PFSK-1 (cell line): Measurements from ENCODE around the gene LRRC15.

Experiments used
- FOXP2 ChIP-seq: optimal IDR thresholded peaks from 2 replicates; pipeline ENCODE3; 2011; ENCODE audit warnings: borderline replicate concordance, control low read depth, inconsistent platforms; ENCODE audit not compliant: insufficient read depth; ENCODE audit errors: extremely low read length, extremely low read depth
- POLR2AphosphoS5 ChIP-seq: IDR thresholded peaks from 2 replicates; pipeline ENCODE4 v1.6.1; 2012; ENCODE audit warnings: low read depth, mild to moderate bottlenecking, control low read depth, low read length, moderate library complexity
- REST ChIP-seq, 2 experiments: IDR thresholded peaks; 2 replicates each; pipeline versions ENCODE4 v1.6.1 to v1.8.0; 2011 to 2012; ENCODE audit warnings: low read depth in 2 of 2, low read length in 2 of 2, control low read depth in 1 of 2, inconsistent platforms in 1 of 2, mild to moderate bottlenecking in 1 of 2, moderate library complexity in 1 of 2; ENCODE audit not compliant: insufficient read depth in 1 of 2
- SIN3A ChIP-seq: IDR thresholded peaks from 2 replicates; pipeline ENCODE4 v1.6.1; 2012; ENCODE audit warnings: mild to moderate bottlenecking, low read length, moderate library complexity, borderline replicate concordance; ENCODE audit not compliant: insufficient read depth
- TAF1 ChIP-seq: IDR thresholded peaks from 2 replicates; pipeline ENCODE4 v1.6.1; 2012; ENCODE audit warnings: low read length, control low read depth, borderline replicate concordance; ENCODE audit not compliant: insufficient read depth

LRRC15 gene

GRCh38 chr3:194375473-194376240 lies 6.1 kb upstream of the LRRC15 start:
- TF ChIP-seq SIN3A (no peak), REST (IDR thresholded peaks at IDR 0.05; ENCODE audit: insufficient read depth in 1 of 2, low read depth in 2 of 2, low read length in 2 of 2) (no peak), POLR2AphosphoS5 (no peak), FOXP2 (no peak), TAF1 (no peak)

- no peak for TF ChIP-seq FOXP2
- no peak for TF ChIP-seq REST (IDR thresholded peaks at IDR 0.05; ENCODE audit: insufficient read depth in 1 of 2, low read depth in 2 of 2, low read length in 2 of 2)
- no peak for TF ChIP-seq SIN3A
- TF ChIP-seq POLR2AphosphoS5: no peak
- no peak for TF ChIP-seq TAF1
These were observed 5.4 kb upstream of the LRRC15 start for GRCh38 chr3:194374935-194375334.

- TF ChIP-seq FOXP2 (no peak), TAF1 (no peak), POLR2AphosphoS5 (no peak), SIN3A (no peak), REST (IDR thresholded peaks at IDR 0.05; ENCODE audit: insufficient read depth in 1 of 2, low read depth in 2 of 2, low read length in 2 of 2) (no peak)
These were observed 4.4 kb upstream of the LRRC15 start for GRCh38 chr3:194373899-194374298.

- TF ChIP-seq POLR2AphosphoS5 (no peak), TAF1 (no peak), FOXP2 (no peak), SIN3A (no peak), REST (IDR thresholded peaks at IDR 0.05; ENCODE audit: insufficient read depth in 1 of 2, low read depth in 2 of 2, low read length in 2 of 2) (no peak)
These were observed 3.5 kb upstream of the LRRC15 start for GRCh38 chr3:194373028-194373427.

- no peak for TF ChIP-seq FOXP2
- TF ChIP-seq SIN3A: no peak
- TF ChIP-seq POLR2AphosphoS5: no peak
- no peak for TF ChIP-seq REST (IDR thresholded peaks at IDR 0.05; ENCODE audit: insufficient read depth in 1 of 2, low read depth in 2 of 2, low read length in 2 of 2)
- no peak for TF ChIP-seq TAF1
These were observed 1.2 kb upstream of the LRRC15 start for GRCh38 chr3:194370753-194371152.
